Activated CD4-positive, CD25-positive, alpha-beta regulatory T cell treated with anti-CD3 and anti-CD28 coated beads, Interleukin-2, amount 50 U/mL, for 16 hours (primary cell): ENCODE data around the gene RNF14.

Experiments used
- DNase-seq: peaks from one replicate; pipeline ENCODE4 v3.0.0-alpha.2; 2020; ENCODE audit warnings: low read depth, low spot score

The RNF14 gene

DNA sequence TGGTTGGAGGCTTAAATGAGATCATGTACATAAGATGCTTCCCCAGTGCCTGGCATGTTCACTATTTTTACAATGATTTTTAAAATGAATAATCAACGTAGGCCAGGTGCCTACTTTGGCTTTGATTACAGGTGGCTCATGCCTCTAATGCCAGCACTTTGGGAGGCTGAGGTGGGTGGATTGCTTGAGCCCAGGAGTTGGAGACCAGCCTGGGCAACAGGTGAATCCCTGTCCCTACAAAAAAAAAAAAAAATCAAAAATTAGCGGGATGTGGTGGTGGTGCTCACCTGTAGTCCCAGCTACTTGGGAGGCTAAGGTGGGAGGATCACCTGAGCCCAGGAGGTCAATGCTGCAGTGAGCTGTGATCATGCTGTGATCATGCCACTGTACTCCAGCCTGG is 20.1 kb upstream of the RNF14 start:
- DNase-seq = no peak

DNA sequence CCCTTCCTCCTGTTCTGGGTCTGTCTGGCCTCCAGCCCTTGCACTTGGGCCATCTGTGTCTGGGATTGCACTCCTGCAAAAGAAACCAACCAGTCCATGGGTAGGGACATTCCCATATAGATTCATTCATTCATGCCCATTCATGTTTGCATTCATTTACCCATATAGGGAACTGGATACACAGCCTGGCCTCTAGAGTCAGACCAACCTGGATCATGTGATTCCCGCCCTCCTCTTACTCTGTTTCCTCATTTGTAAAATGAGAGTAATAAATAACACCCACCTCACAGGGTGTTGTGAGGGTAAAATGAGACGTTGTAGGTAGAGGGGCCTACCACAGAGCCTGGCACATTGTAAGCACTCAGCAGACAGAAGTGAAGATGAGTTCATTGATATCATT is 19.4 kb upstream of the RNF14 start:
- no peak for DNase-seq

GRCh38 chr5:141950207-141951005 is 18.5 kb upstream of the RNF14 start:
- no peak for DNase-seq

- no peak for DNase-seq
These were observed 17.5 kb upstream of the RNF14 start for GRCh38 chr5:141951332-141951781.

- no peak for DNase-seq
These were observed 16.9 kb upstream of the RNF14 start for GRCh38 chr5:141952020-141952419.

DNA sequence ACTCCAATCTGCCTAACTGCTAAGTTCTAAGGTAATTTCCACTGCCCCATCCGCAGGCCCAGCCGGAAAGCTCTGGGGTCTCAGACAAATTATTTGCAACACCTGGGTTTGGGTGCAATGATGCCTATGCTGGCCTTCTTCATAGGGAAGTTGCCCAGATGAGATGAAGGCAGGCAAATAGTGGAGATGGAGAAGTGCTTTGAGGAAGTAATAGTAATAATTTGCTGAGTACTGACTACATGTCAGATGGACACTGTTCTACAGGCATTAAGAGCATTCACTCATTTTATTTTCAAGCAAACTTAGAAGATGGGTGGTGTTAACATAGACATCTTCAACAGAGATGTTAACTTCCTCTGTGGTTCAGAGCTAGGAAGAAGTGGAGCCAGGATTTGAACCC is 14.7 kb upstream of the RNF14 start:
- DNase-seq = no peak

DNA sequence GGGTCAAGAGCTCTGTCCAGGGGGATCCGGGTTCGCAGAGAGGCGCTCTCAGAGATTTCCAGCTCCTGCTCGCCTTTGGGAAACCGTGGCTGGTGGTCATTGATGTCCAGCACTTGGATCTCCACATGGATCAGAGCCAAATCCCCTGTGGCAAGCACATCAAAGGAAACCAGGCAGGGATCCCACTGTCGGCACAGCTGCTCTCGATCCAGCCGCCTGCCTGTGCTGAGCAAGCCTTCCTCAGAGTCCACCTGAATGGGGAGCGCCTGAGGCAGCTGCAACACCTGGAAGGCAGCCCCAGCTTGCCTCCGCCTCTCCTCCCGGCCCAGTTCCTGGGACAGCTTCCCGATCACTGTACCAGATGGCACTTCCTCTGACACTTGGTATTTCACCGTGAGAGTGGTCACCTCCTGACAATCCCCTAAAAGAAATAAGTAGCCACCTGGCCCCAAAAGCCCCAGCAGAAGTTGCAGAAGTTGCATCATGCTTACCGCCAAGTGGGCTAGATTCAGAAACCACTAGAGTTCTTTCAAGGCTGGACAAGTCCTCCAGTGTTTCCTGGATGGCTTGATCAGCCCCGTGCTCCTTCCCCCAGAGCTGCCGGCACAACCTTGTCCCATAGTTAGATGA is 11.4 kb upstream of the RNF14 start:
- no peak for DNase-seq

GRCh38 chr5:141958113-141958512 is 10.8 kb upstream of the RNF14 start, which contains the start of gene PCDH12:
Gene PCDH12 (minus strand): TSS chr5:141958202. CDS start chr5:141957851, 351 bp downstream.
- DNase-seq = no peak

DNA sequence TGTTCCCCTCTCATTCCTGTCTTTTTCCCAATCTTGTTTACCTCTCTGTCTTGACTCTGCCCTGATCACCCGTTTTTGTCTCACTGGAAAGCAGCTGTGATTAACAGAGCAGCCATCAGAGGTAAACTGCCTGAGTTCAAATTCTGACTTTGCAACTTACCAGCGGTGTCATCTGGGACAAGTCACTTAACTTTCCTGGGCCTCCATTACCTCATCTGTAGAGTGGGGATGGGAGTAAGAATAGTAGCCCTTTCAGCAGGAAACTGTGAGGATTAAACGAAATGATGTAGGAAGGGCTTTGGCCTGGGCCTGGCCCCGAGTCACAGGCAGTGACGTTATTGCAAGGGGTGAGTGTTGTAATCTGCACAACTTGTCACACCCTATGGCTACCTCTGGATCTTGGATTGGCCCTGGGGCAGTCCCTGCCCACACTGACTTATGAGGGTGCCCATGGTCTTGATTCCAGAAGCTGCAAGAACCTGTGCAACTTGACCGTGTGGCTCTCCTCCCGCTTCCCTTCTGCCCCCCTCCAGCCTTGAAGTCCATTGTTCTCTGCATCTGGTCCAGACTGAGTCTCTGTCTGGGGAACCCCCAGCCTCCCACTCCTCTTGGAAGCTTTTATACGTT is 10.2 kb upstream of the RNF14 start:
- DNase-seq = no peak

- DNase-seq = no peak
These were observed 8.9 kb upstream of the RNF14 start for GRCh38 chr5:141960018-141960417.

GRCh38 chr5:141960449-141961323 is 8.2 kb upstream of the RNF14 start:
- DNase-seq = peak; percentile 84

DNA sequence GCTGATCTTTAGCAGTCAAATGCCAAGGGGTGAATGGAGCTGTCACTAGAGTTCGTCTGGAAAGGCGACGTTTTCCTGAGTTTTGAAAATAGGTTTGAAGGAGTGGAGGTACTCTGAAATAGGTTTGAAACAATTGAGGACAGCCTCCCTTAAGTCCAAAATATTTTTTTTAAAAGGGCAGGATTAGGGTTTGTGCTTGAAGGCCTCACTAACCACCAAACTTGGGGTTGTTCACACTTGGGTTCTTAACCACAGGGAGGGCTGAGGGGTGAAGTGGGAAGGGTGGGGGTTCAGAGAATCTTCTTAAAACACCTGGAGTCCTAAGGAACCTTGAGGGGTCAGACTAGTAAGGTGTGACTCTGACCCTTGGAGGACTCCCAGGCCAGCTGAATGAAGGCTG is 7.4 kb upstream of the RNF14 start:
- no peak for DNase-seq

GRCh38 chr5:141963701-141964100 is 5.2 kb upstream of the RNF14 start:
- DNase-seq = no peak

DNA sequence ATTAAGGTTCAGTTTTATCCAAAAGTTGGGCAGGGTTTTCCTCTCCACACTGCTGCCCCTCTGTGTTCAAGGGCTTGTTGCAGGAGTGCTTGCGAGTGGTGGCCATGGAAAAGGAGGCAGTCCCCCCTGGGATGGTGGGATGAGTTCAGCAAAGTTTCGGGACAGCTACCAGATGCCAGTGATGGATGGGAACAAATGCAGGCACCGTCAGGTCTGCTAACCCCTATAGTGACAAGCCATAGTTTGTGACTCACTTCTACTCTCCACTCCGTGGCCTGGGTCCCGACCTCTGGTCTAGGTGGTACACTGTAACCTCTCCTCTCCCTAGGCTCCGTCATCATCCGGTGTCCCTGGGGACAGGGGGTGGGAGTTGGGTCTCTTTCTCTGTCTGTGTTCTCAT is 3.8 kb upstream of the RNF14 start:
- no peak for DNase-seq

GRCh38 chr5:141966275-141966962 is 2.5 kb upstream of the RNF14 start:
- no peak for DNase-seq

DNA sequence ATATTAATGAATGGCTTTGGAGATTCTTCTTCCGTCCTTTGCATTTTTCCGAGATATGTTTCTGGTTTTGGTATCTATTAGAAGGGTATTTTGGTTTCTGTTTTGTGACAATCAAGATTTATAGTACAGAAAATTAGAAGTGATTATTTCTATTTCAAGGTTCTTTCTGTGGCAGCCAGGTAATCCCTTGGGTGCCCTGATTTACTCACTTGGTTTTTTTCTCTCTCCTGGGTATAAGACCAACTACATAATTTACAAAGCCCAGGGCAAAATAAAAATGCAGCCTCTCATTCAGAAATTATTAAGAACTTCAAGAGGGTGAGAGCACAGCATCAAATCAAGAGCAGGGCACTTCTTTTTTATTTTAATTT is 2.0 kb upstream of the RNF14 start:
- DNase-seq = no peak

- no peak for DNase-seq
These were observed 1.2 kb downstream of the RNF14 start for GRCh38 chr5:141969783-141970771.

DNA sequence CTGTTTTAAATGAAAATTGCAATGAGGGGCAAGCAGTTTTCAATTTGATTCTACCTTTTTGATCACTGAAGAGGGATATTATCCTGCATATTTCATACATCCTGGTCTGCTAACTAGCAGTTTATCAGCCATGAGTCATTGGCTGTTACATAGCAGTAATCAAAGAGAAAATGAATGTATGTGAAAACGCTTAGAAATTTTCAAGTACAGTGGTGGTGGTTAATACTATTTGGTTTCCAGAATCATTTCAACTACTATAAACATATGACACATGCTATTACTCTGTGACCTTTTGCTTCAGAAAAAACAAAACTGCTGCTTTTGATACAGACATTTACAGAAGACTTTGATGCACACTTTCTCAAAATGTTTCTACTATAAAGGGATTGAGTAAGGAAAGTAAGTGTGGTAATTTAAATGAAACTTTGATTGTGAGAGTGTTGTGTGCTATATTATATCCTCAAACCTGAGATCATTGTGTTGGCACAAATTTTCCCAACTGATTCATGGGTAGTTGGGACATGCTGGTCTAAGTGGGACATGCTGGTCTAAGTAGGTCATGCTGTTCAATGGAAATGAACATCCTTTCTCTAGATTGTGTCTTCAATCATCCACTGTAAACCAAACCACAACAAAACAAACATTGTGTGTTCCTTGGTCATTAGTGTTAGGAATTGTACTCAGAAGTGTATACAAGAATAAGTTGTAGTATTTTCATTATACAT is 5.1 kb downstream of the RNF14 start:
- DNase-seq = no peak

- DNase-seq = no peak
These were observed 7.3 kb downstream of the RNF14 start for GRCh38 chr5:141976176-141976575.
